Fibroblast of lung (primary cell): Measurements from ENCODE around the gene TNK1. TPM values are rescaled to one million over a fixed set of nuclear protein-coding genes. Genes with fewer than 3 reads are reported as not detected.

Source experiments
- DNase-seq, 2 donors: peaks; one replicate each; pipeline versions ENCODE4 v3.0.0 to v3.0.0-alpha.2; 2010; ENCODE audit warnings: low read depth in 2 of 2
- H2AFZ ChIP-seq: 2 replicates; pipeline ENCODE4 v1.5.1; 2012; ENCODE audit warnings: low read length, control low read depth, inconsistent platforms
- H3K27ac ChIP-seq: 2 replicates; pipeline ENCODE4 v1.5.1; 2011; ENCODE audit warnings: low read length, control low read depth; ENCODE audit not compliant: insufficient read depth
- H3K27me3 ChIP-seq: 2 replicates; pipeline ENCODE4 v1.5.1; 2011; ENCODE audit warnings: mild to moderate bottlenecking, low read length; ENCODE audit not compliant: control insufficient read depth, insufficient read depth
- H3K36me3 ChIP-seq: 2 replicates; pipeline ENCODE4 v1.5.1; 2011; ENCODE audit warnings: low read length; ENCODE audit not compliant: control insufficient read depth, insufficient read depth
- H3K4me1 ChIP-seq: 2 replicates; pipeline ENCODE4 v1.5.1; 2011; ENCODE audit warnings: low read length; ENCODE audit not compliant: control insufficient read depth, insufficient read depth; ENCODE audit errors: extremely low read depth
- H3K4me2 ChIP-seq: 2 replicates; pipeline ENCODE4 v1.5.1; 2011; ENCODE audit warnings: low read length, control low read depth; ENCODE audit not compliant: insufficient read depth; ENCODE audit errors: extremely low read depth
- H3K4me3 ChIP-seq, 4 experiments: fragments of 200-600 bp in 1 of 4; sonication (generic) in 1 of 4; replicated peaks in 1 of 4; 2 replicates each; pipeline ENCODE4 v1.5.1; 2011 to 2016; ENCODE audit warnings: low read length in 4 of 4, low read depth in 3 of 4, mild to moderate bottlenecking in 3 of 4, control low read depth in 2 of 4, inconsistent platforms in 1 of 4, mixed read lengths in 1 of 4; ENCODE audit not compliant: insufficient read depth in 1 of 4; ENCODE audit errors: control extremely low read depth in 1 of 4
- H3K79me2 ChIP-seq: 2 replicates; pipeline ENCODE4 v1.5.1; 2012; ENCODE audit warnings: mild to moderate bottlenecking, low read length, inconsistent platforms; ENCODE audit not compliant: control insufficient read depth, insufficient read depth
- H3K9ac ChIP-seq: 2 replicates; pipeline ENCODE4 v1.5.1; 2011; ENCODE audit warnings: mild to moderate bottlenecking, low read length, control low read depth; ENCODE audit not compliant: insufficient read depth
- H3K9me3 ChIP-seq: 2 replicates; pipeline ENCODE4 v1.5.1; 2012; ENCODE audit warnings: low read depth, low read length; ENCODE audit not compliant: control insufficient read depth, insufficient read depth
- H4K20me1 ChIP-seq: 2 replicates; pipeline ENCODE4 v1.5.1; 2011; ENCODE audit warnings: low read length; ENCODE audit not compliant: control insufficient read depth, insufficient read depth; ENCODE audit errors: extremely low read depth
- CTCF ChIP-seq, 2 donors: IDR thresholded peaks in 1 of 2; conservative IDR thresholded peaks in 1 of 2; 1 replicate in 1 of 2; 2 replicates in 1 of 2; pipeline ENCODE4 v1.5.1; 2011 to 2012; ENCODE audit warnings: low read length in 2 of 2, control low read depth in 1 of 2, inconsistent platforms in 1 of 2, low read depth in 1 of 2, mild to moderate bottlenecking in 1 of 2
- EZH2 ChIP-seq: IDR thresholded peaks from 2 replicates; pipeline ENCODE4 v1.5.1; 2012; ENCODE audit warnings: low read length, control low read depth, mild to moderate bottlenecking; ENCODE audit errors: missing control alignments
- polyA plus RNA-seq, 2 donors: library from polyadenylated mRNA; depleted of rRNA in 1 of 2; stranded (reverse) in 1 of 2; unstranded in 1 of 2; fragments of >200 nt; gene quantifications; 2 replicates each; pipeline ENCODE4 v1.2.1, GENCODE V29; 2011 to 2012; ENCODE audit warnings: missing spikeins in 1 of 2
- total RNA-seq: library from RNA; depleted of rRNA; stranded (reverse); fragments of >200 nt; gene quantifications from 2 replicates; pipeline ENCODE4 v1.2.1, GENCODE V29; 2014

Gene TNK1
- total and polyA plus RNA-seq, 2 donors (not counting 1 experiment from before 2014, with no cell fraction given) = 0.15 to 0.66 TPM

GRCh38 chr17:7411427-7411750, 30.5 kb downstream of the TNK1 start:
- H3K9me3 ChIP-seq = no peaks in the 10 kb centered on the region
- no peak for DNase-seq
- H4K20me1 ChIP-seq = no peaks in the 10 kb centered on the region
- no peak overlapping the region for H3K27ac ChIP-seq
- TF ChIP-seq CTCF (conservative IDR thresholded peaks at IDR 0.05 in 1 of 2, IDR thresholded peaks at IDR 0.05 in 1 of 2; ENCODE audit: low read depth in 1 of 2, low read length in 2 of 2) = no peak
- TF ChIP-seq EZH2 = no peak
- peaks cover 15% of the 10 kb centered on the region for H3K36me3 ChIP-seq
- H2AFZ ChIP-seq = no peak overlapping the region
- no peak overlapping the region for H3K4me3 ChIP-seq
- H3K9ac ChIP-seq = no peak overlapping the region
- H3K4me2 ChIP-seq = no peak overlapping the region
- H3K4me1 ChIP-seq = peaks cover 7% of the 10 kb centered on the region
- H3K27me3 ChIP-seq = no peaks in the 10 kb centered on the region
- H3K79me2 ChIP-seq = no peaks in the 10 kb centered on the region

DNA sequence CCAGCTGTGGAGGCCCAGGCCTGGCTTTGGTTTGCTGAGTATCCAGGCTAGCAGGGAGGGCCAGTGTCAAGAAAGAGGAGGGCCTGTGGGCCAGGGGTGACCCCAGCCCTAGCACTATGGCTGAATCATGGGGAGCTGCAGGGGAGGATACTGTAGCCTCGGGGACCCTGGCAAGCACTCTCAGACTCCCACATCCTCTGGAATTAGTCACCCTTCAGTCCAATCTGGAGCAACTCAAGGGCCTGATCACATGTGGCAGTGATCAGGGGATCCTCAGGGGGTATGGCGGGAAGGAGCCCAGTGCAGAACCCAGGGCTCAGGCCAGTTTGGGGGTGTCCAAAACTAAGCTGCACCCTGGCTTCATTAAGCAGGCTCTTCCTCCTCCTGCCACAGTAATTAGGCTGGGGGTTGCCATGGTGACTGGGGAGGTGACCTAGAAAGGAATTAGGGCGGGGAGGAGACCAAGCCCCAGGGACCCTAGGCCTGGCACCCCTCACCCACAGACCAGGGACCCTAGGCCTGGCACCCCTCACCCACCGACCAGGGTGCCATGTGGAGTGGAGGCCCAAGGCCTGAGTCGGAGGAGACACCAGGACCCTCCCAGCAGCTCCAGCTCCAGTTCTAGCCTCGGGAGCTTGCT, 32.6 kb downstream of the TNK1 start:
- Histone ChIP-seq H3K4me3 (no peak overlapping the region), H4K20me1 (no peaks in the 10 kb centered on the region), H2AFZ (no peak overlapping the region), H3K9ac (no peak overlapping the region), H3K4me1 (peaks cover 7% of the 10 kb centered on the region), H3K27ac (peak overlapping the region; percentile 20), H3K9me3 (no peaks in the 10 kb centered on the region), H3K36me3 (peaks cover 17% of the 10 kb centered on the region), H3K79me2 (no peaks in the 10 kb centered on the region), H3K4me2 (peak overlapping the region; percentile 13), H3K27me3 (no peaks in the 10 kb centered on the region)
- DNase-seq = peak in 1 of 2 donors; percentile 48
- TF ChIP-seq CTCF (conservative IDR thresholded peaks at IDR 0.05 in 1 of 2, IDR thresholded peaks at IDR 0.05 in 1 of 2; ENCODE audit: low read depth in 1 of 2, low read length in 2 of 2) (no peak), EZH2 (no peak)

- Histone ChIP-seq H3K79me2 (no peaks in the 10 kb centered on the region), H3K27me3 (no peaks in the 10 kb centered on the region), H4K20me1 (no peaks in the 10 kb centered on the region), H3K4me1 (peaks cover 7% of the 10 kb centered on the region), H3K27ac (no peak overlapping the region), H3K4me3 (no peak overlapping the region), H3K9me3 (no peaks in the 10 kb centered on the region), H3K4me2 (no peak overlapping the region), H3K9ac (no peak overlapping the region), H2AFZ (no peak overlapping the region), H3K36me3 (peaks cover 11% of the 10 kb centered on the region)
- no peak for TF ChIP-seq EZH2
- no peak for TF ChIP-seq CTCF (conservative IDR thresholded peaks at IDR 0.05 in 1 of 2, IDR thresholded peaks at IDR 0.05 in 1 of 2; ENCODE audit: low read depth in 1 of 2, low read length in 2 of 2)
- DNase-seq = no peak
Observed at GRCh38 chr17:7414837-7415236, 33.9 kb downstream of the TNK1 start.
